HG02870 (cell line): ENCODE results near the gene CTNNA1.

Source experiments
- ATAC-seq: cut with Tn5 transposase; IDR thresholded peaks from one replicate; pipeline ENCODE4 v1.9.1; 2021; ENCODE audit warnings: mild to moderate bottlenecking, moderate library complexity; ENCODE audit not compliant: unreplicated experiment

Gene CTNNA1

DNA sequence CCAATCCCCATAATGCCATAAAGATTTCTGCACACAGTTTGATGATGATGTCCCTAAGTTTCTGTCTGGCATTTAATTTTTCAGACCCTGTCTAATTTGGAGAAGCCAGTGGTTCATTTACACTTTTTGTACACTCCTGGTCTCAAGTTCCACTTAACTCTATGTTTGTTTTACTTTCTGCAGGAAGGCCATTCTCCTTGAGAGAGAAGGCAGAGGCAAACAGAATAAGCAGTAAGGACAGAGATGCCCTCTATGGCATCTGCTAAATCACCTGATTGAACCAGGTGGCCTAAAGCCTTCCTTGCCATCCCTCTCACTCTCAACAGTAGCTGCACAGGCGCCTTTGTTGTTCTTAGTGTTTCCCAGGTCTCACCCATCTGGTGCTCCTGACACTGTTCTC, 208.0 kb downstream of the CTNNA1 start:
- ATAC-seq, result no peak

DNA sequence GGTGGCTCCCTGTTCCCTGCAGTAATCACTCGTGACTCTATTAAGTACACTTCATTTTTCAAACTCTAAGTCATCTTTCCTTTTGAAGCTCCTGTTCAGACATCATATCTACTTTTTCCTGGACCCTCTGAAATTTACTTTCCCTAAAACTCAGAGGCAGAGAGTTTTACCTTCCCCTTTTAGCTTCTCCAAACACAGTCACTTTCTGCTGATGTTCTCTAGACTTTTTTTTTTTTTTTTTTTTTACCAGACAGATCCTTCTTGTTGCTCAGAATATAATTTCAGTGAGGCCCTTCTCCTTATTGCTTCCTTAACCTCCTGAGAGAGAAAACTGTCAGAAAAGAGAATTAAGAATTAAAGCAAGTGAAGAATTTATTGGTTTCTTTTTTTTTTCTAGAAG, 208.5 kb downstream of the CTNNA1 start:
- no peak for ATAC-seq

DNA sequence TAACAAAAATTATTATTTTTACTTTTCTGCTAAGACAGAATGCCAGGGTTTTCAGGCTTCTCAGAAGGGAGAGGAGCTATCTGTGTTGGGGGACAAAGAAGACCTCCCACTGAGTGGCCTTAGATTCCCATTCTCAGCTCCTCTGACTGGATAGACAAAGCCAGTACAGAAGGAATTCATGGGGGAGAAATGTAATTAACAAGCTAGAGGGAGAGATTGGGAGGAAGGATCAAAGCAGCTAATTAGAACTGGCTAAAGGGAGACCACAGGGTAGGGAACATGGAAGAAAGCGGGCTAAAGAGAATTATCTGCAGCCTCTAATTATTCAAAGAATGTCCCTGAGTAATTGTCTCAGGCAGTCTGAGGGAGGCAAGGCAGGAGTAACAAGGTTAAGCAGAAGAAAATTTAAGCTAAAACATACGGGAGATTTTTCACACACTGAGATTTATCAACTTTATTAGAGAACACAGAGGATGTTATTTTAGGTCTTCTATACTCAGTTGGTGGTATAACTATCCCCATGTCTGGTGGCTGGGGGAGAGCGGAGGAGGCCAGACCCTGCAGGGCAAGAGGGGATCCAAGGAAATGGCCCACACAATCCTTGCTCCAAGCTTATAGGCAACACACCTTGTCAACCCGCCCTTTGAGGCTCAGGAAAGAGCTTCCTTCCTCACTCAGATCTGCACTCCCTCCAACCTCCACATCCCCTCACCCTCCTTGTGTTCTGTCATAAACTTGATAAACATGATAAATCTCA, 209.6 kb downstream of the CTNNA1 start:
- ATAC-seq, result no peak

DNA sequence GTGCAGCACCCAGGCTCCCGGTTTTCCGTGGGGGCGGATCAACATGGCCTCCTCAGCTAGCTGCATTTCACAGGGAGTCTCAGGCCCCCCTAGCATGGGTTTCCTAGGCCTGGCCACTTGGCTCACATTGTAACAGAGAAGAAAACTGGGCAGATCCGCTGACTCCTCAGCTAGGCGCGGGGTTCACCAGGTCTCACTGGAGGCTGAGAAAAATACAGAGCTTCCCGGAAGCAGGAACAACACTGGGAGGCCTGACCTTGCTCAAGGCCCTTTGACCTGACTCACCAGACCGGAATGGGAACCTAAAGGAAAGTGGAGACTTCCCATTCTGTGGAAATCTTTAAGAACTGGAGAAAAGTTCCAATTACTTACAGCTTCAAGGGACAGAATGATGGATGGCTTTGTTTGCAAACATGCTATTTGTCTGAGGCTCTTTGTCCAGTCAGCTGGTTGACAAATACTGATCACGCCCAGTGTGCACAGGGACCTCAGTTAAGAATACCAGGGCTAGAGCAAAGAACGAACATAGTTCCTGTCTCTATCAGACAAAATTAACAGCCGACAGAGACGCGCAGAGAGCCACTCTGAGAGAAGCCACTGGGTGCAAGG, 210.6 kb downstream of the CTNNA1 start:
- no peak for ATAC-seq

DNA sequence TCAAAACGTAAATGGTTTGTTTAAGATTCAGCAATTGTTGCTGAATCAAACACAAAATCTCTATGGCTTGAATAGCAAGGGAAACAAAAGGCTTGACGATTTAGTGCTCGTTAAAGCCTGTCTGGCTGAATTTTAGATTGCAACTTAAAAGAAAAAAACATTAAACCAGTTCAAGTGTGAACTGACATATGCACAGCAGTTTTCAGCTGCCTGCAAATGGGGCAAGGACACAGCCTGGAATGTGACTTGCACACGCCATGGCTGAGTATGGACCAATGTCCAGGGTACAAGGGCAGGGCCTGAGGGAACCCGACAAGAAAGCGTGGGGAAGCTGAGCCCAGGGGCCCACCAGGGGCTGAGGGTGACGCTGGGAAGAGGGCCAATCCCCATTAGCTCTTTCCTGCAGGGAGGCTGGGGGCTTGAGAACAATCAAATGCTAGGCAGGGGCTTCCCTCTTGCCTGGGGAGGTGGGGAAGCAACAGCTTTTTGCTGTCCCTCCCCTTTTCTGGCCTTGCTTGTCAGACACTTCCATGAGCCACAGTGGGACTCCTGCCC, 211.5 kb downstream of the CTNNA1 start:
- no peak for ATAC-seq

DNA sequence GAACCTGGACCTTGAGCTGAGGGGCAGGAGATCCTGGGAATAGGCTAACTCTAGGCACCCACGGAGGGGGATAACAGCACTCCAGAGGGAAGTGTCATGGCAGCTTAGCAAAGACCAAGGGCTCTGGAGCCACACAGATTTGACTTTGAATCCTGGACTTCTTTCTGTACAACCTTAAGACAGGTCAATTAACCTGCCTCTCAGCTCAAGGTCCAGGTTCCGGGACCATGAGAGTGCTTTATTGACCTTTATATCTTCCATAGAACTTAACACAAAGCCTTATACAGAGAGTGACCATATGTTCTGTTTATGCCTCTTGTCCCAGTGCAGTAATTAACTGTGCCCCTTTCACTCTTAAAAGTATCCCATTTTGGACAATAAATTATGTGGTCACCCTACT, 212.4 kb downstream of the CTNNA1 start:
- no peak for ATAC-seq

DNA sequence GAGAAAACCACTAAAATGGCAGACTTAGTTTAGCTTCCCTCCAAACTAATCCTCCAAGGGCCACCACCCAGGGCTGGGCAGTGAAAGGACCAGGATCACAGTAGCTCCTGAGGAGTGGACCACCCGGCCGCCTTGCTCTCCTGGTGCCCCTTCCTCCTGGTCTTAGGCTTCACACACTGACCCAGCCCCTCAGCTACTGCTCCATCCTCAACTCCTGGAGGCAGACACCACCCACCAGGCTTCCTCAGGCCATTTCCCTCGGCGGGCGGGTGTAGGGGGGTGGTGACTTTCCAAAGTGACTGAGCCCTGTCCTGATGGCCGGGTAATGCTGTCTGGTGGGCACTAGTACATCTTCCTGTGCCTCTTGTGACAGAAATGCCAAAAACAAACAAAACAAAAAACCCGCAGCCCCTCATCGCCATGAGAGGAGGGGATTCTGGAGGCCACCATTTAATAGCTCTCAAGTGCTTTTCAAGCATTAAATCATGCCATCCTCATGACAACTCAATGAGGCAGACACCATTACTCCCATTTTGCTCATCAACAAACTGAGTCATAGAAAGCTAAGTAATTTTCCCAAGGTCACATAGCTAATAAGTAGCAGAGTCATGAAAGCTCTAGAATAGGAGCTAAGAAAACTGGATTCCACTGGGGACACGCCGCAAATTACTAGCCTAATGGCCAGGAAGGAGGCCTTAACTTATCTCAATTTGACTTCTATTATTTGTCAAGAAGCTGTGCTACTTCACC, 213.2 kb downstream of the CTNNA1 start:
- no peak for ATAC-seq

DNA sequence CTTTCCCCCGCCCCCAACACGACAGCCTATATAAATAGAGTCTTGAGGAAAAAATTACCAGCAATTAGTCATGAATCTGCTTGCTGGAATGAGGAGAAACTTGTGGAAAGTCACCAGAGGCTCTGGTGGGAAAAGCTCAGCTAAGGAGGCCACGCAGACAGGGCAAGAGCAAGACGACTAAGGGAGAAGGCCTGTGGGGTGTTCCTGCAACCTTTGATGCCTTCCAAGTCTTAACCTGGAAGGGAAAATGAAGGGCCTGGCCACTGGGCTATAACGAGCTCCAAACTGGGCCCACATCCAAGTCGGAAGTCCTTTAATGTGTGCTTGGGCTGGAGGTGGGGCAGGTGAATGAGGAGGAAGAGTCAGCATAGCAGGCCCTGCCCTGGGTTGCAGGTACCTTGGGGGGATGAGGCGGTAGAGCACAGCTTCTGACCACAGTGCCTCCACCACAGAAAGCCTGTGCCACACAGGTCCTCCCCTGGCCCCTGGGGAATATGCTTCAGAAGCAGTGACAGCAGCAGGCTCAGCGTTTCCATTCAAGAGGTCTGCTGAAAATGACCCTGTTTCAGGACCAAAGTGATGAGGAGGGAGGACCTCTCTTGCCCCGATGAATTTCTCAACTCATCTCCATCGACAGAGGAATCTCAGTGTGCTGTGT, 214.7 kb downstream of the CTNNA1 start:
- ATAC-seq, result no peak

DNA sequence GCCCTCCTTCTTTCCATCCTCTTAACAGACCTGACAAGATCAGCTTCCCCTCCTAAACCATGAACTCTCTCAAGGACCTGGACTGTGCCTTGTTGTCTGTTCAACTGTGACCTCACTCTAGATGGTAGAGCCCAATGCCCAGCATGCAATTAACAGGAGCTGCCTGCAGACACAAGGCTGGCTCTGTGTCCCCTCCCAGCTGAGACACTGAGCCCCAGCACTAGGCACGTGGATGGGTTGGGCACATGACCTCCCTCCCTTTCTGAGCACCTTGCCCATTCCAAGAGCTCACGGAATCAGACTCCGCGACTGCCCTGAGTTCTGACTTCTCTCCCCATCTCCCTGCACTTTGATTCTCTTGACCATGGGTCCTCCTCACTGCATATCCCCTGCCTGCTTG, 215.4 kb downstream of the CTNNA1 start:
- no peak for ATAC-seq

DNA sequence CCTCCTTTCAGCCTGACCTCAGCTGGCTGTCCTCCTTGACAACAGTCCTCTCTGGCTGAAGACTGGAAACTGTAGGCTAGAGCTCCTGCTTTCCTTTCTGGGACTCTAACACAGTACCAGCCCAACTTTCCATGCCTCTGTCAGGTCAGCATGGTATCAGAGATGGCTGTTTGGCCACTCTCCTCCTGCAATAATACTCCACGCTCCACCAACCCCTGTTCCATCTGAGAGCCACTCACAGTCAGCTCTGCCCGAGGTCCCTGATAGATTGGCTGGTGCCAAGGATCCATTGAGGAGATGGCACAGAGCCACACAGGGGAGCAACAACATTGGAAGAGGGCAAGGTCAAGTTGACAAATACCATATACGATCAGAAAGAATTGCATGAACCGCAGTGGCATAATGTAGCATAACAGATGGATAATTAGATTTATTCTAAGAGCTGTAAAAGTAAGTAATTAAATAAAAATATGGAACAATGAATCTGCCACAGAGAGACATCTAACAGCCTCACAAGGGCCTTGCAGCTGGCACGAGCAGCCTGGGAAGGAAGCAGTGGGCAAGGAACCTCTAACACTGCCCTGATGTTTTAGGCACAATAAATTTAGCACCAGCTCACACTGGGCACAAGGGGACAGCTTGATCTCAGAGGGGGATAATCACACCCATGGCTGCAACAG, 216.2 kb downstream of the CTNNA1 start:
- ATAC-seq, result no peak

DNA sequence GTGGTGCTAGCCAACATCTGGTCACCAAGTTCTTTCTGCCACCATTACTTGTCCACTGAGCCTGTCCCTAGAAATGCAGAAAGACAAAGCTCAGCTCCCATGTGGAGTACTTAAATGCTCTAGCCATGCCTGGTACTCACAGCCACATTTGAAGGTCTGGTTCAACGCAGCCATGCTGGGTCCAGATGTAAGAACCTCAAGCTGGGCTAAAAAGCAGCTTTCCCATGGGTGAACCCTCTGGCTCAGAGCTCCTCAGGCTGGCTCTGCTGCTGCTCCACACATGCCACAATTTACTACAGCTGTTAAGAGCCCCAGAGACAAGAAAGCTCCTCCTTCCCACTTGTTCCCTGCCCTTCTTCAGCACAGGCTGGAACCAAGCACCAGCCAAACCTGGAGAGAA, 219.0 kb downstream of the CTNNA1 start:
- no peak for ATAC-seq

DNA sequence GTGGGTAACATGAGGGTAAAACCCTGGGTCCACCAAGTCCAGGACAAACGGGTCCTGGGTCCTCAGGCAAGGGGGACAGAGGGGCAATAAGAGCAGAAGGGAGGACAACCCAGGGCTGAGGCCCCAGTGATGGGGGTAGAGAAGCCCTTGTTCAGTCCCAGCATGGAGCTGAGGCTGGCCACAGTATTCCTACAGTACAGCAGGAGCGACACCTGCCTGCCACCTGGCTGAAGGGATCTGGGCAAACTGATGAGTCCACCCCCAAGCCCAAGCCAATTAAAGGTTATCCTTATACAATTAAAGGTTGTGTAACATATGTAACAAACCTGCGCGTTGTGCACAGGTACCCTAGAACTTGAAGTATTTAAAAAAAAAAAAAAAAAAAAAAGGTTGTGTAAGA, 219.6 kb downstream of the CTNNA1 start:
- no peak for ATAC-seq

DNA sequence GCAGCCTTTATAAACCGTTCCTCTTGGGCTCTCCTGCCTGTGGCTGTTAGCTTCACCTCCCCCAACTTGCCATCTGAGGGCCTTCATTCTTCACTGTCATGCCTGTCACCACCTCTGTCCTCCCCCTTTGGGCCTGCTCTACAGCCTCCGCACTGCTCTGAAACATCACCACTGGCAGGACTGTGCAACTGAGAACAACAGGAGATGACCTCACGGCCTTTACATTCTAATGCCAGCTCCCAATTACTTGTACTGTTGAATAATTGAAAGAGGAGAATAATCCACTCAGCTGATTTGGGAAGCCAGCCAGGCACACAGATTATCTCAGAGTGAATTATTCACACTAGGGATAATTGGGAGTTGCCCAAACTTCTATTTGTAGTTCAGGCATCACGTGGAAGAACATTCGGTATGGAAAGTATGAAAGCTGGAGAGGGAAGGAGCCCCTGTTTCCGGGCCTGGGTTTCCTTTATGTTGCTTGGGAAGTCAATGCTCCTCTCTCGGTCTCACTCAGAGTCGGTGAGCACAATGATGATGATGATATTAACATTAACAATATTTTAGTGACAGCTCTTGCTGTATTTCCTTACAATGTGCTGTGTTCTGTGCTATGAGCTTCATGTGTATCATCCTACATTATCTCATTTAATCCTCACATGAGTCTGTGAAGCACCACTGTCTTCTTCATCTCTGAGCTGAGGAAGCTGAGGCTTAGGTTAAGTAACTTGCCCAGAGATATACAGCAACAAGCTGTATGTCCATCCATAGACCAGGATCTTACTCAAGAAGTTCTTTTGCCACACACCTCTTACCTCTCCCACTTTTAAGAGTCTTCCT, 221.2 kb downstream of the CTNNA1 start:
- ATAC-seq, result no peak

DNA sequence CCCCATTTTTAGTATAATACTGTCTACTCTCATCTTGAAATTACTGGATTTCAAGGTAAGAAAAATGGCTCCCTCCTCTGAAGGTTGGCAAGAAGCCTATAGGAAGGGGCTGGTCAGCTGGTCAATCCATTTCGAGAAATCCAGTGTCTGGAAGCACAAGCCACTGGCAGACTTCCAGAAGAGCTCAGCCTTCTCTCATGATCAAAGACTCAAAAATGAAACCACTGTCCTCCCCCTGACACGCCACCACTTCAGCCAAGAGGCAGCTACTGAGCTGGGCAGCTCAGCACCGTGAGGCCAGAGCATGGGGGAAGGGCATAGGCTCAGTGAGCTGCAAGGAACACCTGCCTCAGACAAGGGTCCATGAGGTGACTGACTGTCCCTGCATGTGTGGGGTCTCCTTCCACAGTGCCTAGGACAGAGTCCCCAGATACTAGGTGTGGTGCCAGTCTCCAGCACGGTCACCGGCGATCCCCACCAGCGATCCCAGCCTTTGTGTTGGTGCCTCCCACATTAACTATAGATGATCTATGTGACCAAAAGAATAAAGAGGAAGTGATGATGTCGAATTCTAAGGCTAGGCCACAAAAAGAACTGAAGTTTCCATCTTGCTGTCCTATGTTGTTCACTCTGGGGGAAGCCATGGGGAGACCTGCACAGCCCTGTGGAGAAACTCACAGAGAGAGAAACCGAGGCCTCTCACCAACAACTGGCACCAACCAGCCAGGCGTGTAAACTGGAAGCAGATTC, 222.0 kb downstream of the CTNNA1 start:
- ATAC-seq, result no peak

DNA sequence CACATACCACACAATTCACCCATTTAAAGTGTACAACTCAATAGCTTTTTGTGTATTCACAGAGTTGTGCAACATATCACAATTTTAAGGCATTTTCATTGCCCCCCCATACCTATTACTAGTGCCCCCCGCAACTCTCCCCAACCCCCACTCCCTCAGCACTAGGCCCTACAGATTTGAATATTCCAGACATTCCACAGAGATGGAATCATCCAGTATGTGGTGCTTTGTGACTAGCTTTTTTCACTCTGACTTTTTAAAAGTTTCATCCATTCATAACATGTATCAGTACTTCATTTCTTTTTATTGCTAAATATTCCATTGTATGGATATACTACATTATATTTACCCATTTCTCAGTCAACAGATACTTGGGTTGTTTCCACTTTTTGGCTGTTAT, 224.9 kb downstream of the CTNNA1 start:
- ATAC-seq, result no peak

DNA sequence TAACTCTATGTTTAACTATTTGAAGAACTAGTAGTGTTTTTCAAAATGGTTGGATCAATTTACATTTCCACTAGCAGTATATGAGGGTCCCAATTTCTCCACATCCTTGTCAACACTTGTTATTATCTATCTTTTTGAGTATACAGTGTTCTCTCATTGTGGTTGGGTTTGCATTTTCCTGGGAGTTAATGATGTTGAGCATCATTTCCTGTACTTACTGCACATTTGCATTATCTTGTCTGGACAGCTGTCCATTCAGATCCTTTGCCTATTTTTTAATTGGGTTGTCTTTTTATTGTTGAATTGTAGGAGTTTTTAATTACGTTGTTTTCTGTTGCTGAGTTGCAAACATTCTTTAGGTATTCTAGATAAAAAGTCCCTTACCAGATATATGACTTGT, 225.4 kb downstream of the CTNNA1 start:
- no peak for ATAC-seq

DNA sequence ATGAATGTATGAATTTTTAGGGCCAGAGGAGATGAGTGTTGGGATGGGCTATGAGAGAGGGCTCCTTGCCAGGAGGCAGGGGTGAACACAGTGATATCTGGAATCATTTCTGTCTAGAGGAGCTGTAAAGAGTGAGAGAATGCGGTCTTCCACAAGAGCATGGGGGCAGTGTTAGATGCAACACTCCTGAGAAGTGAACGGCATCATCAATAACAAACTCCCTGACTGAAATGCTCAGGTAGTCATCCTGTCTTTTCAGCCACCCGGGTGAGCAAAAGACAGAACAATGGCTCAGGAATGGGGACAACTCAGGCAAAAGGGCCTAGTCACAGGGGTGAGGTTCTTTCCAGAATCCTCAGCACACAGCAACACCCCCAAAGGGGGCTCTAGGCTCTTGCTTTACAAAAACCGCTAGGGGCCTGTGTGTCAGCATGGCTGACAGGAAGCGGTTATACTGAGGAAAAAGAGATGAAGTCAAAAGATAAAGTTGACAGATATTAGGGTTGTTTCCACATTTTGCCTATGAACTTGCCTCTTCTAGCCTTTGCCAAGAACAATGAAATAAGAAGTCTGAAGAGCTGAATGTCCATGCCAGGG, 226.6 kb downstream of the CTNNA1 start:
- ATAC-seq, result no peak

DNA sequence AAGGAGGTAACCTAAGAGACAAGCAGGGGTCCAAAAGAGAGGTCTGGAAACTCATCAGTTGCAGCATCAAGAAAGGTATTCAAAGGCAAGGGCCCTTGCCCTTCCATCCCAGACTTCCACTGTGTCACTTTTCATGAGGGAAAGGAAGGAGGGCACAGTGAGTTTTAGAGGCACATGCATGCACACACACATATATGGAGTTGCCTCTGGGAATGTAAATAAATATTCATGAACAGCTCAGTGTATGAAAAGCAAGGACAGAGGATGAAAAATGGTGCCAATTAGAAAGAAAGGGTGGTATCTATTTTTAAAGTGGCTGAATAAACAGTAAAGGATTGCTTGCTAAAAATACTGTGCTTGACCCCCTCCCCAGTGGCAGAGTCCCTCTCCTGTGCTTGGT, 227.2 kb downstream of the CTNNA1 start:
- ATAC-seq, result no peak

DNA sequence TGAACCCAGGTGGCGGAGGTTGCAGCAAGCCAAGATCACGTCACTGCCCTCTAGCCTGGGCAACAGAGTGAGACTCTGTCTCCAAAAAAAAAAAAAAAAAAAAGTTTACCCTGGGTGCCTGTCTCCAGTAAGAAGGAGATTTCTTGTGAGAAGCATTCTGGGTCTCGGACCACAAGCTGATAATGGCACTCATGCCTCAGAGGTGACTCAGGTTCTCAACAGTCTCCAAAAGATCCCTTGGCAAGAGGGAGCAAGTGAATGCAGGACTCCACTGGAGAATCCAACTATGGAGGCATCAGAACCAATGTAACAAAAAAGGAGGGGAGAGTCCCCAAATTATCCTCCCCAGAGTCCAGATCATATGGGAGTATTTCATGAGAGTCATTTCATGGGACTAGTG, 227.9 kb downstream of the CTNNA1 start:
- ATAC-seq, result no peak
